ENCODE measurements around the gene MSTO1.
"Not testable (repeated sequence)": the region's sequence is repeated elsewhere in the genome, so short reads cannot be mapped to it uniquely, and the experiment has no call there.

The MSTO1 gene

GRCh38 chr1:155569988-155570592, 39.9 kb upstream of the MSTO1 start:
- no peak for ATAC-seq
- TF ChIP-seq CSRNP3 (CRISPR knock-in tag; IDR thresholded peaks at IDR 0.05) (no peak), BACH2 (CRISPR knock-in tag; IDR thresholded peaks at IDR 0.05; ENCODE audit: borderline replicate concordance) (no peak)

DNA sequence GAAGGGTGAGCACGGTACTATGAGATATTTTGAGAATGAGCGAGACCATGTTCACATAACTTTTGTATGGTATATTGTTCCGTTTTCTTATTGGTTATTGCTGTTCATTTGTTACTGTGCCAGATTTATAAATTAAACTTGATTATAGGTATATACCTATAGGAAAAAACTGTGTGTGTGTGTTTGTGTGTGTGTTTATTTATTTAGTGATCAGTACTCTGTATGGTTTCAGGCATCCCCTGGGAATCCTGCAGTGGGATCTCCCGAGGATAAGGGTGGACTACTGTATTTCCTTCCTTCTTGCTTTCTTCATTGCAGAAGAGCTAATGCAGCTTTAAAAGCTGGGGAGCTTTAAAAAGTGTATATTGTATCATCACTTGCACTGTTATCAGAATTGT, 39.4 kb upstream of the MSTO1 start:
- no peak for ATAC-seq
- TF ChIP-seq, protein P1, sequence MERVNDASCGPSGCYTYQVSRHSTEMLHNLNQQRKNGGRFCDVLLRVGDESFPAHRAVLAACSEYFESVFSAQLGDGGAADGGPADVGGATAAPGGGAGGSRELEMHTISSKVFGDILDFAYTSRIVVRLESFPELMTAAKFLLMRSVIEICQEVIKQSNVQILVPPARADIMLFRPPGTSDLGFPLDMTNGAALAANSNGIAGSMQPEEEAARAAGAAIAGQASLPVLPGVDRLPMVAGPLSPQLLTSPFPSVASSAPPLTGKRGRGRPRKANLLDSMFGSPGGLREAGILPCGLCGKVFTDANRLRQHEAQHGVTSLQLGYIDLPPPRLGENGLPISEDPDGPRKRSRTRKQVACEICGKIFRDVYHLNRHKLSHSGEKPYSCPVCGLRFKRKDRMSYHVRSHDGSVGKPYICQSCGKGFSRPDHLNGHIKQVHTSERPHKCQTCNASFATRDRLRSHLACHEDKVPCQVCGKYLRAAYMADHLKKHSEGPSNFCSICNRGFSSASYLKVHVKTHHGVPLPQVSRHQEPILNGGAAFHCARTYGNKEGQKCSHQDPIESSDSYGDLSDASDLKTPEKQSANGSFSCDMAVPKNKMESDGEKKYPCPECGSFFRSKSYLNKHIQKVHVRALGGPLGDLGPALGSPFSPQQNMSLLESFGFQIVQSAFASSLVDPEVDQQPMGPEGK (CRISPR knock-in tag; IDR thresholded peaks at IDR 0.05; ENCODE audit: borderline replicate concordance), result no peak
- TF ChIP-seq, protein P2, sequence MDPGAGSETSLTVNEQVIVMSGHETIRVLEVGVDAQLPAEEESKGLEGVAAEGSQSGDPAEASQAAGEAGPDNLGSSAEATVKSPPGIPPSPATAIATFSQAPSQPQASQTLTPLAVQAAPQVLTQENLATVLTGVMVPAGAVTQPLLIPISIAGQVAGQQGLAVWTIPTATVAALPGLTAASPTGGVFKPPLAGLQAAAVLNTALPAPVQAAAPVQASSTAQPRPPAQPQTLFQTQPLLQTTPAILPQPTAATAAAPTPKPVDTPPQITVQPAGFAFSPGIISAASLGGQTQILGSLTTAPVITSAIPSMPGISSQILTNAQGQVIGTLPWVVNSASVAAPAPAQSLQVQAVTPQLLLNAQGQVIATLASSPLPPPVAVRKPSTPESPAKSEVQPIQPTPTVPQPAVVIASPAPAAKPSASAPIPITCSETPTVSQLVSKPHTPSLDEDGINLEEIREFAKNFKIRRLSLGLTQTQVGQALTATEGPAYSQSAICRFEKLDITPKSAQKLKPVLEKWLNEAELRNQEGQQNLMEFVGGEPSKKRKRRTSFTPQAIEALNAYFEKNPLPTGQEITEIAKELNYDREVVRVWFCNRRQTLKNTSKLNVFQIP (CRISPR knock-in tag; IDR thresholded peaks at IDR 0.05; ENCODE audit: borderline replicate concordance, low read depth), result no peak
- TF ChIP-seq TCF4 (CRISPR knock-in tag; IDR thresholded peaks at IDR 0.05; ENCODE audit: borderline replicate concordance), result no peak
- no peak for TF ChIP-seq ZFP30 (CRISPR knock-in tag; IDR thresholded peaks at IDR 0.05)
- no peak for TF ChIP-seq TSHZ2 (CRISPR knock-in tag; IDR thresholded peaks at IDR 0.05)
- TF ChIP-seq ZFP3 (CRISPR knock-in tag; IDR thresholded peaks at IDR 0.05), result no peak
- TF ChIP-seq, protein P3, sequence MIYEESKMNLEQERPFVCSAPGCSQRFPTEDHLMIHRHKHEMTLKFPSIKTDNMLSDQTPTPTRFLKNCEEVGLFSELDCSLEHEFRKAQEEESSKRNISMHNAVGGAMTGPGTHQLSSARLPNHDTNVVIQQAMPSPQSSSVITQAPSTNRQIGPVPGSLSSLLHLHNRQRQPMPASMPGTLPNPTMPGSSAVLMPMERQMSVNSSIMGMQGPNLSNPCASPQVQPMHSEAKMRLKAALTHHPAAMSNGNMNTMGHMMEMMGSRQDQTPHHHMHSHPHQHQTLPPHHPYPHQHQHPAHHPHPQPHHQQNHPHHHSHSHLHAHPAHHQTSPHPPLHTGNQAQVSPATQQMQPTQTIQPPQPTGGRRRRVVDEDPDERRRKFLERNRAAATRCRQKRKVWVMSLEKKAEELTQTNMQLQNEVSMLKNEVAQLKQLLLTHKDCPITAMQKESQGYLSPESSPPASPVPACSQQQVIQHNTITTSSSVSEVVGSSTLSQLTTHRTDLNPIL (CRISPR knock-in tag; IDR thresholded peaks at IDR 0.05; ENCODE audit: low read depth), result no peak
- TF ChIP-seq CSDC2 (CRISPR knock-in tag; IDR thresholded peaks at IDR 0.05), result no peak
- no peak for TF ChIP-seq ARNTL (CRISPR knock-in tag; IDR thresholded peaks at IDR 0.05; ENCODE audit: borderline replicate concordance, low read depth)
- no peak for TF ChIP-seq TOX (CRISPR knock-in tag; IDR thresholded peaks at IDR 0.05; ENCODE audit: borderline replicate concordance)
- no peak for TF ChIP-seq ZC3H10 (CRISPR knock-in tag; IDR thresholded peaks at IDR 0.05)
- TF ChIP-seq ESRRG (CRISPR knock-in tag; IDR thresholded peaks at IDR 0.05), result no peak
- TF ChIP-seq OSR1 (CRISPR knock-in tag; IDR thresholded peaks at IDR 0.05), result no peak
- no peak for TF ChIP-seq RARB (CRISPR knock-in tag; IDR thresholded peaks at IDR 0.05)
- no peak for TF ChIP-seq GLIS3 (CRISPR knock-in tag; IDR thresholded peaks at IDR 0.05)
- no peak for TF ChIP-seq ZNF8 (CRISPR knock-in tag; IDR thresholded peaks at IDR 0.05)

DNA sequence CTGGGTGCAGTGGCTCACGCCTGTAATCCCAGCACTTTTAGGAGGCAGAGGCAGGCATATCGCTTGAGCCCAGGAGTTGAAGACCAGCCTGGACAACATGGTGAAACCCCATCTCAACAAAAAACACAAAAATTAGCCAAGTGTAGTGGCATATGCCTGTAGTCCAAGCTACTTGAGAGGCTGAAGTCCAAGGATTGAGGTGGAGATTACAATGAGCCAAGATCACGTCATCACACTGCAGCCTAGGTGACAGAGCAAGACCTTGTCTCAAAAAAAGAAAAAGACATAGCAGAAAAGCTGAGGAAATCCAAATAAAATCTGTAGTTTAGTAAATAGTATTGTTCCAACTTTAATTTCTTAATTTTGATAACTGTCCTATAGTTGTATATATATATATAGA, 35.9 kb upstream of the MSTO1 start:
- no peak for TF ChIP-seq ZNF70 (CRISPR knock-in tag; IDR thresholded peaks at IDR 0.05)
- TF ChIP-seq, protein P3 (CRISPR knock-in tag; IDR thresholded peaks at IDR 0.05; ENCODE audit: low read depth), result no peak
- no peak for TF ChIP-seq OSR1 (CRISPR knock-in tag; IDR thresholded peaks at IDR 0.05)
- no peak for TF ChIP-seq TOX (CRISPR knock-in tag; IDR thresholded peaks at IDR 0.05; ENCODE audit: borderline replicate concordance)
- no peak for TF ChIP-seq RARB (CRISPR knock-in tag; IDR thresholded peaks at IDR 0.05)
- no peak for TF ChIP-seq ZNF565 (CRISPR knock-in tag; conservative IDR thresholded peaks at IDR 0.05; ENCODE audit: low read depth)
- TF ChIP-seq SNAI2 (CRISPR knock-in tag; IDR thresholded peaks at IDR 0.05), result no peak
- TF ChIP-seq BACH2 (CRISPR knock-in tag; IDR thresholded peaks at IDR 0.05; ENCODE audit: borderline replicate concordance), result no peak
- TF ChIP-seq GLIS3 (CRISPR knock-in tag; IDR thresholded peaks at IDR 0.05), result no peak
- no peak for TF ChIP-seq ZFP3 (CRISPR knock-in tag; IDR thresholded peaks at IDR 0.05)
- no peak for TF ChIP-seq ISL1 (CRISPR knock-in tag; IDR thresholded peaks at IDR 0.05)
- no peak for TF ChIP-seq TCF4 (CRISPR knock-in tag; IDR thresholded peaks at IDR 0.05; ENCODE audit: borderline replicate concordance)
- no peak for TF ChIP-seq ZC3H10 (CRISPR knock-in tag; IDR thresholded peaks at IDR 0.05)
- TF ChIP-seq PPARA (CRISPR knock-in tag; IDR thresholded peaks at IDR 0.05; ENCODE audit: borderline replicate concordance), result no peak
- no peak for ATAC-seq

DNA sequence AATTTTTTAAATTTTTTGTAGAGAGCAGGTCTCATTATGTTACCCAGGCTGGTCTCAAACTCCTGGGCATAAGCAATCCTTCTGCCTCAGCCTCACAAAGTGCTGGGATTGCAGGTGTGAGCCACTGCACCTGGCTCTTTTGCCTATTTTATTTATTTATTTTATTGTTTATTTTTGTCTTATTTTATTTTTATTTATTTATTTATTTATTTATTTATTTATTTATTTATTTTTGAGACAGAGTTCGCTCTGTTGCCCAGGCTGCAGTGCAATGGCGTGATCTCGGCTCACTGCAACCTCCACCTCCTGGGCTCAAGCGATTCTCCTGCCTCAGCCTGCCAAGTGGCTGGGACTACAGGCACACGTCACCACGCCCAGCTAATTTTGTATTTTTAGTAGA, 34.4 kb upstream of the MSTO1 start:
- not testable (repeated sequence) for ATAC-seq

GRCh38 chr1:155583846-155584245, 26.2 kb upstream of the MSTO1 start:
- ATAC-seq, result not testable (repeated sequence)

GRCh38 chr1:155589282-155589681, 20.7 kb upstream of the MSTO1 start:
- not testable (repeated sequence) for ATAC-seq
